Measurements from ENCODE around the gene HTT.

Gene HTT

DNA sequence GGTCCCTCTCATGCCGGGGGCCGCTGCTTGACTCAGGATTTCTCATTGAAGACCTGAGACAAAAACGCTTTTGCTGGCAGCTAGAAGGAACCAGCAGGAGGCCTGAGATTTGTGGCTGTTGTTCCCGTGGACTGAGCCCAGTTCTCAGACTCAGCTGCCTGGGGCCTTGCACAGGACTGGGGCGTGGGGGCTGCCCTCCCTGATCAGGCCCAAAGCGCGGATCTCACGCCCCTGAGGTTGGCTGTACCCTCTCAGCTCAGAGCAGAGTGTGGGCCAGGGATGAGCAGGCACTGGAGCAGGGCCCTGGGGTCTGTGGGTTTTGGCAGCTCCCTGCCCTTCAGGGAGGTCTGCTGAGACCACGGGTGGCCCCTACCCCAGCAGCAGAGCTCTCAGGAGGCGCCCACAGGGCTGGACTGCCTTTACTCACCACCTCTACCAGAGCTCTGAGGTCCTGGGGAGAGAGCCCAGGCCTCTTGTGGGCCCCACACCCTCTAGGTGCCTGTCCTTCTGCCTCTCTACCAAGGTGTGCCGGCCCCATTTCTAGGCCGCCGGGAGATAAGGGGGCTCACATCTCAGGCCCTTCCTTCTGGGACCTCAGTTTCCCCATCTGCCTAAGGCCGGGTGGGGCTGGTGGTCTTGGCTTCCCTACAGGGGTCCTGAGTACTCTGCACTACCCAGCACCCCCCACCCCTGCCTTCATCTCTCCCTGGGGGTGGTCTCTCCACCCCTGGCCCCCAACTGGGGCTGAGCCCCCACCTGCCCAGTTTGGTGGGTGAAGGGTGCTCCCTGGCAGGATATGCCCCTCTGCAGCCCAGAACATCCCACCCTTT lies 180.0 kb downstream of the HTT start:
- Histone ChIP-seq H3K27me3 (ENCODE audit: control insufficient read depth, insufficient read depth, low read length, poor library complexity, severe bottlenecking) (no peaks in the 10 kb centered on the region), H3K4me3 (ENCODE audit: insufficient read depth, low read depth, low read length) (no peak overlapping the region), H3K27ac (ENCODE audit: insufficient read depth, low read depth, low read length, poor library complexity, severe bottlenecking) (no peak overlapping the region), H3K36me3 (ENCODE audit: control insufficient read depth, insufficient read depth, low read length) (no peaks in the 10 kb centered on the region), H3K4me1 (ENCODE audit: control insufficient read depth, insufficient read depth, low read length) (peaks cover 3% of the 10 kb centered on the region), H3K9me3 (ENCODE audit: control insufficient read depth, low read length) (no peaks in the 10 kb centered on the region)
- WGBS, 2 experiments: 81 to 83% methylated on average over 14 of the region's 14 CpGs

DNA sequence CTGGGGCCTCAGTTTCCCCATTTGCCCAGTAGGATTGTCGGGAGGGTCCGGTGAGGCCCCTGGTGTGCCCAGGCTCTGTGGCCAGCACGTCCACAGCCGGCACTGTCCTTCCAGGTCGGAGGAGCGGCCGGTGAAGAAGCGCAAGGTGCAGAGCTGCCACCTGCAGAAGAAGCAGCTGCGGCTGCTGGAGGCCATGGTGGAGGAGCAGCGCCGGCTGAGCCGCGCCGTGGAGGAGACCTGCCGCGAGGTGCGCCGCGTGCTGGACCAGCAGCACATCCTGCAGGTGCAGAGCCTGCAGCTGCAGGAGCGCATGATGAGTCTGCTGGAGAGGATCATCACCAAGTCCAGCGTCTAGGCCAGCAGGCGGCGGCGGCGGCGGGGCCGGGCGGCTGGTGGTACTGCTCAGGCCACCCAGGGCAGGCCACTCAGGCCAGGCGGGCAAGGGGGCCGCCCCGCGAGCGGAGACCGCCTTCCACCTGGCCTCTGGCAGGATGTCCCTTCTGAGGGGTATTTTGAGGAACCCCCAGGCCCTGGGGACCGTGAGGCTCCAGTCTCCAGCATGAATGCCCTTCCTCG lies 181.2 kb downstream of the HTT start:
- H3K9me3 ChIP-seq (ENCODE audit: control insufficient read depth, low read length): no peaks in the 10 kb centered on the region
- WGBS, 2 experiments: 92 to 93% methylated on average over 36 of the region's 36 CpGs
- no peaks in the 10 kb centered on the region for H3K36me3 ChIP-seq (ENCODE audit: control insufficient read depth, insufficient read depth, low read length)
- peaks cover 3% of the 10 kb centered on the region for H3K4me1 ChIP-seq (ENCODE audit: control insufficient read depth, insufficient read depth, low read length)
- H3K27me3 ChIP-seq (ENCODE audit: control insufficient read depth, insufficient read depth, low read length, poor library complexity, severe bottlenecking): no peaks in the 10 kb centered on the region
- H3K27ac ChIP-seq (ENCODE audit: insufficient read depth, low read depth, low read length, poor library complexity, severe bottlenecking): no peak overlapping the region
- H3K4me3 ChIP-seq (ENCODE audit: insufficient read depth, low read depth, low read length): no peak overlapping the region

DNA sequence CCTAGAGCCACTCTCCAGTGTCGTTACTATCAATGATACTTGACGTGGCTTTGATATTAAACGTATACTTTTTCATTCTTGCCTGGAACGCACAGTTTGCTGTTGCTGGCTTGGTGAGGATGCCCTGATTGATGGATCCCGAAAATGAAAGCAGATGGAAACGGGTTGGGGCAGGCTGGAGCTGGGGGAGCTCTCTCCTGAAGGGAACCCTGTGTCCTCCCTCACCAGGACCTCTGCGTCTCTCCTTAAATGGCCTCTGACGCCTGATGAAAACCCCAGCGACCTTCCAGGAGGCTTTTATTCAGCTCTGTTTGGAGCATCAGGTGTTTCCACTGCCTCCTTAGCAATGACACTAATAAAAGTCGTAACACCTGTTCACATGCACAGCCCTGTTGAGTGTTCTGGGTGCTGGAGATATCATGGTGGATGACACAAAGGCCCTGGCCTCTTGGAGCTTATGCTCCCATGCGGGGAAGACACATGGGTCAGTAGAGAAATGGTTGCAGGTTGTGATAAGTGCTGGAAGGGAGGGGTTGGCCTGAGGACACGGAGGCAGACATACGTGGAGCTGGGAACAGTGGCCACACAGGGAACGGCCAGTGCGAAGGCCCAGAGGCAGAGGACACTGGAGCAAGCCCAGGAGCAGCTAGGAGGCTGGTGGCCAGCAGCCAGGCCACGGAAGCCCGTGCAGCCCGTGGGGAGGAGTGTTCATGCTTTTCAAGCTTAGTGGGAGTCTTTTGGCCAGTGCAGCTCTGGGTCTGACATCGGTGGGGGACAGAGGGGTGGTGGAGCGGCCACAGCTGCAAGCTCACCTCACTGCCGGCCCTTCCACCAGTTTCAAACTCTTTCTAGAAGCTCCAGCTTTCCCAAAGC lies 182.0 kb downstream of the HTT start:
- Histone ChIP-seq H3K4me1 (ENCODE audit: control insufficient read depth, insufficient read depth, low read length) (peaks cover 3% of the 10 kb centered on the region), H3K4me3 (ENCODE audit: insufficient read depth, low read depth, low read length) (no peak overlapping the region), H3K36me3 (ENCODE audit: control insufficient read depth, insufficient read depth, low read length) (no peaks in the 10 kb centered on the region), H3K27ac (ENCODE audit: insufficient read depth, low read depth, low read length, poor library complexity, severe bottlenecking) (no peak overlapping the region), H3K9me3 (ENCODE audit: control insufficient read depth, low read length) (no peaks in the 10 kb centered on the region), H3K27me3 (ENCODE audit: control insufficient read depth, insufficient read depth, low read length, poor library complexity, severe bottlenecking) (no peaks in the 10 kb centered on the region)
- 90 to 91% methylated on average over 21 of the region's 21 CpGs for WGBS, 2 experiments

DNA sequence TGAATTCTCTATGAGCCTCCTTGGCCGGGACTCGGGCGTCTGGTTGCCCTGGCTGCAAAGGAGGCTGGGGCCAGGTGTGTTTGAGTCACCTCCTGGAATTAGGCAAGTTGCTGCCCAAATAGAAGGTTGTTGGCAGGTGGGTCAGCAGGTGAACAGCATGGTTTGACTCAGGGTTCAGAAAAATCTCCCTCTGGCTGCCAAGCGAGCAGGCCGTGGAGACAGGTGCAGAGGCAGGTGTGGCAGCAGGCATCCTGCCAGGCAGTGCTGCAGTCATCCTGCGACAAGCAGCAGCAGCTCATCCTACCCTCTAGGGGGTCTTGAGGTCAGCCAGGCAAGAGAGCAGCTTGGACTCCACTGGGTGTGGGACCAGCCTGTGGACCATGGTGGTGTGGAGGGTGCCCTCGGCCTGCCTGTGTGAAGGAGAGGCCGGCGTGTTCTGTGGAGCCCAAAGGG lies 182.6 kb downstream of the HTT start:
- no peaks in the 10 kb centered on the region for H3K36me3 ChIP-seq (ENCODE audit: control insufficient read depth, insufficient read depth, low read length)
- no peak overlapping the region for H3K4me3 ChIP-seq (ENCODE audit: insufficient read depth, low read depth, low read length)
- no peak overlapping the region for H3K27ac ChIP-seq (ENCODE audit: insufficient read depth, low read depth, low read length, poor library complexity, severe bottlenecking)
- no peaks in the 10 kb centered on the region for H3K27me3 ChIP-seq (ENCODE audit: control insufficient read depth, insufficient read depth, low read length, poor library complexity, severe bottlenecking)
- H3K4me1 ChIP-seq (ENCODE audit: control insufficient read depth, insufficient read depth, low read length): peaks cover 3% of the 10 kb centered on the region
- WGBS, 2 experiments: 95% methylated on average over 9 of the region's 9 CpGs
- no peaks in the 10 kb centered on the region for H3K9me3 ChIP-seq (ENCODE audit: control insufficient read depth, low read length)

DNA sequence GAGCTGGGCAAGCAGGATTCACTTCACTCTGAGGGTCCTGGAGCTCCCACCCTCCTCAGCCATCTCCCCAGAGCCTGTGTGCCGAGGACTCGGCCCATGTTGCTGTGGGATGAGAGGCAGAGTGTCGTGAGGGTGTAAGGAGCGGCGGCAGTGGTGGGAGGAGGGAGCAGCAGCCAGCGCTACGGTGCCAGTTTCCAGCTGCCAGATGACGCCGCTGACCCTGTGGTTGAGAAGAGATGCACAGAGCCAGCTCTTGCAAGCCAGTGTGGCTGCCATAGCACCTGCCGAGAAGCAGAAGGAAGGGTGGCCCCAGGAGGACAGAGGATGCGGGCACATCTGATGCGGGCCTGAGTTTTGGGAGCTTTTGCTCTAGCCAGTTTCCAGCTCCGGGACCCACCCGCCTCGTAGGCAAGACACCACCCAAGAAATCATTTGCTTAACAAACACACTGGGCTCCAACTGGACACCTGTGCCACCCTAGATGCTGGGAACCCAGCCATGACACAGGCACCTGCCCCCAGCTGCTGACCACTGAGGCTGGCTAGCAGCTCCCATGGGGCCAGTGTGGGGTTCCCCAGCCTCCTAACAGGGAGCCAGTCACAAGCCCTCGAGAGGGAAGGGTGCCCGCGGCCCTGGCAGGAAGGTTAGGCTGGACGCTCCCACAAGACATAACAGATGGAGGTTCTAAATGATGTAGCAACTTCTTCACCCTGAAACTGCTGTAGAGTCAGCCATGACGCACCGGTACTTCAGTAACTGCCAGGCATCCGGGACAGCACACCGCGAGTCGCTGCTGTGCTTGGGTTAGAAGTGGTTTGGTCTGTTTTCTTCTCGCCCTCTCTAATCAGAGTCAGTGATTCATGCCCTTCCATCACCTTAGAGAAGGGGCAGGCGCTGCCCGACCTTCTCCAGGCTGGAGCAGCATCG lies 183.3 kb downstream of the HTT start:
- Histone ChIP-seq H3K9me3 (ENCODE audit: control insufficient read depth, low read length) (no peaks in the 10 kb centered on the region), H3K27me3 (ENCODE audit: control insufficient read depth, insufficient read depth, low read length, poor library complexity, severe bottlenecking) (no peaks in the 10 kb centered on the region), H3K4me1 (ENCODE audit: control insufficient read depth, insufficient read depth, low read length) (peaks cover 3% of the 10 kb centered on the region), H3K36me3 (ENCODE audit: control insufficient read depth, insufficient read depth, low read length) (no peaks in the 10 kb centered on the region), H3K27ac (ENCODE audit: insufficient read depth, low read depth, low read length, poor library complexity, severe bottlenecking) (no peak overlapping the region), H3K4me3 (ENCODE audit: insufficient read depth, low read depth, low read length) (no peak overlapping the region)
- 92% methylated on average over 29 of the region's 29 CpGs for WGBS, 2 experiments

DNA sequence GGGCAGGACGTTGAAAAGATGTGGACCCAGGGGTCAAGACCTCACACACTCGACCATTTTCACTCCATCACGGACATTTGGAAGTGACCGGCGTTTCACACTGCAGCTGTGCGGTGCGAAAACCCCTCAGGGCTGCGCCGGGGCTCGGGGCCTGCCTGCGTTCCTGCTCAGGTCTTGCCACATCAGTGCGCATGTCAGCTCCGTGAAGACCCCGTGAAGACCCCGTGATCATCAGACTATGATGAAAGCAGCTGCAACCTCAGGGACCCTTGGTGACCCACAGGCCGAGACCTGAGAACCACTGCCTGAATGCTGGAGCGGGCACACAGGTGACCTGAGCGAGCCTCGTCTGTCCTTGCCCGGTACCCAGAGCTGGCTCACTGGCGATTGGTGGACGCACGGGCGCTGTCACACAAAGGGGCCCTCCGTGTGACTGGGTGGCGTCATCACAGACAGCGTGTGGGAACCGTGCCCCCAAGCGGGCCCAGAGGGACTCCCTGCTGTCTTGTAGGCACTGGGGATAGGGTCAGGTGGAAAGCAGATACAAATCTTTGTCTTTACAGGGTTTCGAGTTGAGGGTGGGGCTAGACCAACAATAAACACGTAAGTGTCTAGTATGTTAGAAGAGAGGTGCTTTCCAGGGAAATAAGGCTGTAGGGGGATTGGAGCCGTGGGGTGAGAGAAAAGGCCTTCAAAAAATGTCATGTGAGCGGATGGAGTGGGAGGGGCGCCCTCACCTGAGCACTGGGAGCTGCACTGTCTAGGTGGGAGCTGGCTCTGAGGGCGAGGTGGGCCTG lies 187.1 kb downstream of the HTT start:
- H3K27me3 ChIP-seq (ENCODE audit: control insufficient read depth, insufficient read depth, low read length, poor library complexity, severe bottlenecking): no peaks in the 10 kb centered on the region
- WGBS, 2 experiments: 91% methylated on average over 35 of the region's 35 CpGs
- H3K36me3 ChIP-seq (ENCODE audit: control insufficient read depth, insufficient read depth, low read length): no peaks in the 10 kb centered on the region
- H3K4me3 ChIP-seq (ENCODE audit: insufficient read depth, low read depth, low read length): no peak overlapping the region
- H3K4me1 ChIP-seq (ENCODE audit: control insufficient read depth, insufficient read depth, low read length): no peaks in the 10 kb centered on the region
- no peaks in the 10 kb centered on the region for H3K9me3 ChIP-seq (ENCODE audit: control insufficient read depth, low read length)
- H3K27ac ChIP-seq (ENCODE audit: insufficient read depth, low read depth, low read length, poor library complexity, severe bottlenecking): no peak overlapping the region

DNA sequence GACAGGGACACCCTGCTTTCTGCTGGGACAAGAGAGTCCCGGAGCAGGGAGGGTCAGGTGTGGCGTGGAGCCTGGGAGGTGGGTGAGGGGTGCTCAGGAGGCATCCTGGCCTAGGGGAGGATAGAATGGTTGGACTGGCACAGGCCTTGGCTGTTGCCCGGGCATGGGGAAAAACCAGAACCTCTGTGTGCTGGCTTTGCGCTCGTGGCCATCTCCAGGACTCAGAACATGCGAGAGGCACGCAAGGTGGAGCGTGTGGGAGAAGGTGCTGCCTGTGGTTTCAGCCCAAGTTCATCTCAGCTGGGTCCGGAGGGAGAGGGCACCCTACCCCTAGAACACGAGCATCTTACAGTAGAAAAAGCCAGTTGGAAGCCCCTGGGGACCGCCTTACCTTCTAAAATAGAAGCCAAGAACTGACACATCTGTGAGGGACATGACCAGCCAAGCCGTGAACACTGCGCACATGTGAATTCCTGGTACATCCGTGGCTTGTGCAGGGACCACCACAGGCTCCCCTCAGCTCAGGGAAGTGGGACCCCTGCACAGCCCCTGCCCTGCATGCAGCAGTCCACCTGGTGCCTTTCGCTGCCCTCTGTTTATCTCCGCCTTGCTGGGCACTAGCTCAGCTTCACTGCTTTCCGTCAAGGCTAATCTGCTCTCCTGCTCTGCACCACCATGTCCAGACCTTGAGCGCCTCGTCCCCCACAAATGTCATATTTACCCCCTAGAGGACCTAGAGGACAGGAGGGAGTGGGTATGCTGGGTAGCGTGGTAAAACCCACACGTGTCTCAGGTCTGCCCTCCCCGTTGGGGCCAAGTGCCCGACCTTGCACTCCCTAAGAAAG lies 187.9 kb downstream of the HTT start:
- Histone ChIP-seq H3K27me3 (ENCODE audit: control insufficient read depth, insufficient read depth, low read length, poor library complexity, severe bottlenecking) (no peaks in the 10 kb centered on the region), H3K27ac (ENCODE audit: insufficient read depth, low read depth, low read length, poor library complexity, severe bottlenecking) (no peak overlapping the region), H3K36me3 (ENCODE audit: control insufficient read depth, insufficient read depth, low read length) (no peaks in the 10 kb centered on the region), H3K4me1 (ENCODE audit: control insufficient read depth, insufficient read depth, low read length) (no peaks in the 10 kb centered on the region), H3K9me3 (ENCODE audit: control insufficient read depth, low read length) (no peaks in the 10 kb centered on the region), H3K4me3 (ENCODE audit: insufficient read depth, low read depth, low read length) (no peak overlapping the region)
- 92 to 93% methylated on average over 23 of the region's 23 CpGs for WGBS, 2 experiments

DNA sequence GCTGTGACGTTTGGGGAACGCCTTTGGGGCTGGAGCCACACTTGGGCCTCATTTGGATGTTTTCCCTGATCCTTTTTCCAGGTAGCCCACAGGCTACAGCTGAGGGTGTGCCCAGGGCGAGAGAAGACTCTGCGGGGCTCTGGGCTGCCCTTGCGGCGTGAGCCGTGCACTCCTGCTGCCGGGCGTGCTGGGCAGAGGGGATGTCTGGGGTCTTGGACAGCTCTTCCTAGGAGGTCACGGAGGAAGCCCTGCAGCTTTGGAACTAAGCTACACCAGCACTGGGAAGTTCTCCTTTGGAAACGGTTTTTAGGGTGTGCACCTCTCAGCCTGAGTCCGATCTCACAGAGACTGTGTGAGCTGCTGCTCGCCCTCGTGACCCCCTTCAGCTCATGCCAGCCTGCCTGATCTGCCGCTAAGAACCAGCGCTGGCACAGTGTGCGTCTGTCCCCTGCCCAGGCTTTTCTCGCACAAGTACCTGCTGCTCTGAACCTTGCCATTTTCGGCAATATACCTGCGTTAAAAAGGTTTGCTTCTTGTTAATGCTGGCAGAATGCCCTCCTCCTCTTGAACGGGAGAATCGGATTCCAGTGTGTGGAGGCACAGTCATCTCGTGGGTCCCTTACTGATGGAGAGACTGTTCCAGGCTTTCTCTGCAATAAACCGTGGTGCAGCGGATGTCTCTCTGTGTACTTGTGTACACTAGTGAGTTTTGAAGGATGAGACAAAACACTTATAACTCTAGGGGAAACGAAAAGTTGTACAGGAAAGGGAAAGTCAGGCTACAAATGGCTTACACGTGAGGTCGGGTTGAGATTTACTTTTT lies 188.8 kb downstream of the HTT start:
- peaks cover 5% of the 10 kb centered on the region for H3K4me1 ChIP-seq (ENCODE audit: control insufficient read depth, insufficient read depth, low read length)
- 94 to 95% methylated on average over 28 of the region's 28 CpGs for WGBS, 2 experiments
- H3K27me3 ChIP-seq (ENCODE audit: control insufficient read depth, insufficient read depth, low read length, poor library complexity, severe bottlenecking): no peaks in the 10 kb centered on the region
- H3K27ac ChIP-seq (ENCODE audit: insufficient read depth, low read depth, low read length, poor library complexity, severe bottlenecking): no peak overlapping the region
- H3K4me3 ChIP-seq (ENCODE audit: insufficient read depth, low read depth, low read length): no peak overlapping the region
- no peaks in the 10 kb centered on the region for H3K9me3 ChIP-seq (ENCODE audit: control insufficient read depth, low read length)
- no peaks in the 10 kb centered on the region for H3K36me3 ChIP-seq (ENCODE audit: control insufficient read depth, insufficient read depth, low read length)

Data from ectodermal cell (in vitro differentiated cells).